ENCODE data around the gene VMP1. TPM values are rescaled to one million over a fixed set of nuclear protein-coding genes. Genes with fewer than 3 reads are reported as not detected.

Gene VMP1
- 100 to 1,000 TPM in 2 of 4 donors, 10 to 100 TPM in 2; 77.6 to 113 (median 99.2) TPM for polyA plus RNA-seq (ENCODE audit: insufficient read length in 4 of 4)

DNA sequence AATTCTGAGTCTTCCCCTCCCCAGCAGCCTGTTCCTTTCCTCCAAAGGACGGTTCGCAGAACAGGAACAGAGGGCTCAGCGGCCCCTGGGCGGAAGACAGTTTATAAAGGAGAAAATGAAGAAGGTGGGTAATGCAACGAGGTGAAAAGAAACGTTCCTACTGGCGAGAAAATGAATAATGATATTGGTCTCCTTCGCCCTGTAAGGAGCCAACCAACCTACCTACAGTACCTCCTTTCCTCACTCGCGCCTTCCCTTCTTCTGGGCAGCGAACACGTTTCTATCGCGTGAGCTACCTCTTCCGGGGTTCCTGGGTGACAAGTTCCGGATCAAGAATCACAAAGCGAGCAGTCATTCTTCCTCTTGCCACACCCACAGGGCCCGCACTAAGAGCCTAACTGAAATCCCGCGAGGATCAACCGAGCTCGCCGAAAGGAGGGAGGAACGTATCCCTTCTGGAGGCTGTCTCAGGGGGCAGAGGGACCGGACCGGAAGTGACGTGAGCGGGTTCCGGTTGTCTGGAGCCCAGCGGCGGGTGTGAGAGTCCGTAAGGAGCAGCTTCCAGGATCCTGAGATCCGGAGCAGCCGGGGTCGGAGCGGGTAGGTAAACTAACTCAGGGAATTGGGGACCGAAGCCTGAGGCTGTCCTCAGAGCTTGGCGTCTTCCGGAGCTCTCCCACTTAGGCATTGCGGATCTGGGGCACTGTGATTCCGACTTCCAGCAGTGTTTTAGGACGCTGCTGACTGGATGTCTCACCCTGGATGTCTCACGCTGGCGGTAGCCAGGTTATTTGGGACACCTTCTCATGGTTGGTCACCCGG is at the start of gene VMP1, which contains the start of gene PTRH2:
VMP1 (plus strand) TSS at position 506 of the 822 bp plus-strand sequence. CDS start 23,793 bp downstream, outside the sequence.
PTRH2 (minus strand) TSS at position 282 of the 822 bp plus-strand sequence. CDS start 9,452 bp downstream, outside the sequence.
- DNase-seq (ENCODE audit: low read depth in 4 of 4, low spot score in 3 of 4), result peak; percentile 95 to 99 (median 98)

- DNase-seq (ENCODE audit: low read depth in 4 of 4, low spot score in 3 of 4), result no peak
Observed at GRCh38 chr17:59666235-59666634, 41.2 kb upstream of the VMP1 start.

DNA sequence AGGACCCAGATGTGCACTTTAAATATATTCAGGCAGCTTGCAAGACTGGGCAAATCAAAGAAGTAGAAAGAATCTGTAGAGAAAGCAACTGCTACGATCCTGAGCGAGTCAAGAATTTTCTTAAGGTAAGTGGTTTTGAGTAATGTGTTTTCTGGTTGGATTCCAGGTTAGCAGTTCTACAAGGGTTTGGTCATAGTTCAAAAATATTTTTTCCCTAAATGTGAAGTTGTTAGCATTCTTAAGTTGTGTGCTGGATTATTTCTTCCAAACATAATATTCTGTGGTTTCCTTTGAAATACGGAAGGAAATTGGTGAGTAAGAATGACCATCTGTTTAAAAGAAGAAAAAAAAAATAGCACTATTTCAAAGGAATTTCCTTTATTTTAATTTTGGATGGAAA is 38.6 kb upstream of the VMP1 start:
- no peak for DNase-seq (ENCODE audit: low read depth in 4 of 4, low spot score in 3 of 4)

- DNase-seq (ENCODE audit: low read depth in 4 of 4, low spot score in 3 of 4), result peak in 3 of 4 donors; percentile 12 to 39 (median 35)
Observed at GRCh38 chr17:59669411-59669810, 38.0 kb upstream of the VMP1 start.

DNA sequence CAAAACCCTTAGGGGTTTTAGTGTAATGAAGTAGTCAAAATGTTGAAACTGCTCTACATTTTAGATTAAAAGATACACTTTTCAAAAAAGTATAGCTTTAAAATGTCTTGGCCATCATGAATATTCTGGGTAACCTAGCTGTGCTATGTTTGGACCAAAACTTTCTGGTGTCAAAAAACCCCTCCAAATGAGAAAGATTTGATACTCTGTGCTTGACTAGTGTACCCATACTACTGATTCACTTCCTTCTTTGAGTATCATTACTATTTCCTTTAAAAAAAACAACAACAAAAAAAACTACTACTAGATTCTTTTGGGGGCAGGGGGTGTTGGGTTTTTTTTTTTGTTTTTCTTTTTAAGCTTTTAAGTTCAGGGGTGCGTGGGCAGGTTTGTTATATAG is 37.5 kb upstream of the VMP1 start:
- DNase-seq (ENCODE audit: low read depth in 4 of 4, low spot score in 3 of 4), result no peak

DNA sequence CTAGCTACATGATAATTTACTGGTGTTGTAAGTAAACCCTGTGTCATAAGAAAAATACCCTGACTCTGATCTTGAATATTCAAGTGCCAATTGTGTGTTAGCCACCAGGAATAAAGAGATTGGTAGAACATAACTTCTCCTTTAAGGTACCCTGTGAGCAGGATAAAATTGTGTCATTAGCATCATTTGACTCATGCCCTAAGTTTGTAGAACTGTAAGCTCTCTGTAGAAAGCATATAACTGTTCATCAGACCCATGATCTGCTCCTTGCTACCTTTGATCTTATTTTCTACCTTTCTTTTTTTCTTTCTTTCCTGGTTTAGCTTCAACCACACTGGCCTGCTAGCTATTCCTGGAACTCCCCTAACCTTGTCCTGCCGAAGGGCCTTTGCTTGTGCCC is 36.1 kb upstream of the VMP1 start:
- DNase-seq (ENCODE audit: low read depth in 4 of 4, low spot score in 3 of 4), result no peak

- DNase-seq (ENCODE audit: low read depth in 4 of 4, low spot score in 3 of 4), result no peak
Observed at GRCh38 chr17:59675231-59675630, 32.2 kb upstream of the VMP1 start.

GRCh38 chr17:59676716-59677115 is 30.7 kb upstream of the VMP1 start:
- no peak for DNase-seq (ENCODE audit: low read depth in 4 of 4, low spot score in 3 of 4)

GRCh38 chr17:59678918-59679317 is 28.5 kb upstream of the VMP1 start:
- DNase-seq (ENCODE audit: low read depth in 4 of 4, low spot score in 3 of 4), result no peak

DNA sequence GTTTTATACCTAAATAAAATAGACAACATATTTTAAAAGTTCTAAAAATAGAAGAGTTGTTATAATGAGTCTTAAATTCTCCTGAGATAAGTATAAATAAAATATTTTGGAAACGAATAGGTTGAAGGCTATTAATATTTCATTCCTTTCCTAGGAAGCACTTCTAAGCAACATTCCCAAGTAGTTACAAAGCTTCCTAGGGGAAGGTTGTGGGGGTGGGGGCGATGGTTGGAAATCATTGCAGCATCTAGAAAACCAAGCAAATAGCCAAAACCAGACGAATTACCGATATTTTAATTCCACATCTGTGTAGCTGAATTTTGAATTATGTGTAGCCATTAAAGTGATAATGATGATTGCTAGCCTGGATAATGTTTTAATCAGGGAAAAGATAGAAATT is 27.1 kb upstream of the VMP1 start:
- no peak for DNase-seq (ENCODE audit: low read depth in 4 of 4, low spot score in 3 of 4)

DNA sequence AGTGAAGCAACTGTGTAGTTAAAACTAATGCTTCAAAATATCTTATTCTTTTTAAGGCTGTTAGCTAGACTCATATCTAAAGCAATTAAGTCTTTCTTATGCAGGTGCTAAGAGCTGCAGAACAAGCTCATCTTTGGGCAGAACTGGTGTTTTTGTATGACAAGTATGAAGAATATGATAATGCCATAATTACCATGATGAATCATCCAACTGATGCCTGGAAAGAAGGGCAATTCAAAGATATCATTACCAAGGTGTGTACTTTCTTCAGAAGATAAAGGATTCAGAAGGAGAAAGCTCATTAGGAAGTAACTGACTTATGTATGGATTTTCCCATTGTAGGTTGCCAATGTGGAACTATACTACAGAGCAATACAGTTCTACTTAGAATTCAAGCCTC is 24.2 kb upstream of the VMP1 start:
- no peak for DNase-seq (ENCODE audit: low read depth in 4 of 4, low spot score in 3 of 4)

DNA sequence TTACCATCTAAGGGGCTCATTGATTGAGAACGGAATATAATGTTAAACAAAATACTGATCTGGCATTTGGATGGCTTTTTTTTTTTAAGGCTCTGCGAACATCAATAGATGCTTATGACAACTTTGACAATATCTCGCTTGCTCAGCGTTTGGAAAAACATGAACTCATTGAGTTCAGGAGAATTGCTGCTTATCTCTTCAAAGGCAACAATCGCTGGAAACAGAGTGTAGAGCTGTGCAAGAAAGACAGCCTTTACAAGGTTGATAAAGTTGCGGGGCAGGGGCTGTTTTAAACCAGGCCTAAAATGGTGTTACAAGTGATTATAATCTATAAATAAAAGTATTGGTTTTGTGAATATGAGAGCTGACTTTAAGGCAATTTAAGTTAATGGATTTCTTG is 22.5 kb upstream of the VMP1 start:
- DNase-seq (ENCODE audit: low read depth in 4 of 4, low spot score in 3 of 4), result no peak

GRCh38 chr17:59688008-59688407 is 19.4 kb upstream of the VMP1 start:
- DNase-seq (ENCODE audit: low read depth in 4 of 4, low spot score in 3 of 4), result no peak

- no peak for DNase-seq (ENCODE audit: low read depth in 4 of 4, low spot score in 3 of 4)
Observed at GRCh38 chr17:59688496-59688895, 19.0 kb upstream of the VMP1 start.

- no peak for DNase-seq (ENCODE audit: low read depth in 4 of 4, low spot score in 3 of 4)
Observed at GRCh38 chr17:59693582-59693981, 13.9 kb upstream of the VMP1 start.

- no peak for DNase-seq (ENCODE audit: low read depth in 4 of 4, low spot score in 3 of 4)
Observed at GRCh38 chr17:59694344-59694743, 13.1 kb upstream of the VMP1 start.

- DNase-seq (ENCODE audit: low read depth in 4 of 4, low spot score in 3 of 4), result no peak
Observed at GRCh38 chr17:59695945-59696681, 11.3 kb upstream of the VMP1 start.

- DNase-seq (ENCODE audit: low read depth in 4 of 4, low spot score in 3 of 4), result no peak
Observed at GRCh38 chr17:59696682-59697277, 10.7 kb upstream of the VMP1 start.

DNA sequence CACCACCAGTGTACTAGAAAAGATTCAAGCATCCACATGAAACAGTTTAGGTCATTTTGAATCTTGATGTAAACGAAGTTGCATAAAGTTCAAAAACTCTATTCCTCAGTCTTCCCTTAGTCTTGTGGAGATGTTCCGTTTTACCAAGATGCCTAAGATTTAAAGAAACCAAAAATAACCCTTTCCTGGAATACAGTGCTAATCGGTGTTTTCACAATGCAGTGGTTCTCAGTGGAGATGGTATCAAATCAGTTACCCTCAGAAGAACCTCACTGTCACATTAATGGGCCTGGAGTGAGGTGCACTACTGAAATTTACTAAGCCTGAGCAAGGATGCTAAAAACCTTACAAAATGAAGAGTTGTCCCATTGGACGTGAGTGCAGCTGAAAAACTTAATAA is 9.3 kb upstream of the VMP1 start:
- no peak for DNase-seq (ENCODE audit: low read depth in 4 of 4, low spot score in 3 of 4)

DNA sequence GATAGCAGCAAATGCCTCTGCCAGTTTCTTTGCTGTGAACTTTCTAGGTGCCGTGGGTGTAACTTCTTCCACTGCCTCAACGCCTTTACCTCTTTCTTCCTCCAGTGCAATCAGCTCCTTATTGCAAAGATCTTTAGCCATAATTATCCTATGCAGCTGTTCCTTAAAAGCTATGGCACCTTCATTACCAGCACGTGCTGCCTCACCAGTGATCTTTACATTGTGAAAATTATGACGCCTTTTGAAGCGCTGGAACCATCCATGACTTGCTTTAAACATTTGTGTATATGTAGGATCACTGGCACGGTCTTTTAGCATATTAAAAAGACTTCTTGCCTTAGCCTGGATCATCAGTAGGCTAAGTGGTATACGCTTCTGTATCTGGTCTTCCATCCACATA is 8.2 kb upstream of the VMP1 start:
- no peak for DNase-seq (ENCODE audit: low read depth in 4 of 4, low spot score in 3 of 4)

- DNase-seq (ENCODE audit: low read depth in 4 of 4, low spot score in 3 of 4), result no peak
Observed at GRCh38 chr17:59699786-59700185, 7.7 kb upstream of the VMP1 start.
